IPS-15b (cell line): ENCODE data around the gene NCAPG2.
A peak's percentile ranks its signal among the peaks of the same experiment; 100 is the strongest.

Experiments used
- H3K27me3 ChIP-seq: one replicate; pipeline ENCODE4 v1.6.1; 2013; ENCODE audit warnings: low read length; ENCODE audit not compliant: control insufficient read depth, insufficient read depth
- H3K36me3 ChIP-seq: one replicate; pipeline ENCODE4 v1.6.1; 2013; ENCODE audit warnings: low read length; ENCODE audit not compliant: control insufficient read depth, insufficient read depth
- H3K4me1 ChIP-seq: one replicate; pipeline ENCODE4 v1.6.1; 2013; ENCODE audit warnings: mild to moderate bottlenecking, low read length; ENCODE audit not compliant: control insufficient read depth, insufficient read depth
- H3K4me3 ChIP-seq: one replicate; pipeline ENCODE4 v1.5.1; 2013; ENCODE audit warnings: low read depth, low read length
- H3K9ac ChIP-seq: one replicate; pipeline ENCODE4 v1.6.1; 2013; ENCODE audit warnings: low read depth, mild to moderate bottlenecking, low read length
- H3K9me3 ChIP-seq: one replicate; pipeline ENCODE4 v1.6.1; 2013; ENCODE audit warnings: mild to moderate bottlenecking, low read length; ENCODE audit not compliant: control insufficient read depth, insufficient read depth

Gene NCAPG2

DNA sequence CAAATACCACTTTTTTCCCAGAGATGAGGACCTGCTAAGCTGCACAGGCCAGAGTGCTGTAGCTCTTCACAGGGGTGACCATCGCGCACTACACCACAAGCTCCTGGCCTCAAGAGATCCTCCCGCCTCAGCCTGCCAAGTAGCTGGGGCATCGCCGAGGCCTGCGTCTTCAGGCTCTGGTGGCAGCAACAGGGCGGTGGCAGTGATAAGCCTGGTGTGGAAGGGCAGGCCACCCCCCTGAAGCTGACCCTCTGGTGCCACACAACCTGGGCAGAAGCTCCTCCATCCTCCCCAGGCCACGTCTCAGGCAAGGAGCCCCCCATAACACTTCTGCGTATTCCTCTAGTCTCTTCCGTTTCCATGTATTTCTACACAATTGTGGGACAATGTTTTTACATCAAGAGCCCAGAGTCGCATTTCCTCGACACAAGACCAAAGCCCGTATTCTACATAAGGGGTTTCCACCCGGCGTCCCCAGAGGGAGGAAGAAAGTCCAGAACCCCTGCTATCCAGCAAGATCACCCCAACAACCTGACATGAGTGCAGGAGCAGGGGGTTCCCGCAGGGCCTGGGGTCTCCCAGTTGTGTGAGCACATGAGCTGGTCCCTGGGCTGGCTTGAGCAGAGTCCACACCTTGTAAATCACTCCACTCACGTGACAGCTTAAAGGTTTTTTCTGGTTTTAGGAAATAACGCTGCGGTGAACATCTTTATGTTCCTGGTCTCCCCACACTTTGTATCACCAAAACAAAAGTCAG is 37.6 kb upstream of the NCAPG2 start:
- Histone ChIP-seq H3K36me3 (peaks cover 43% of the 10 kb centered on the region), H3K9ac (no peak overlapping the region), H3K27me3 (no peaks in the 10 kb centered on the region)

DNA sequence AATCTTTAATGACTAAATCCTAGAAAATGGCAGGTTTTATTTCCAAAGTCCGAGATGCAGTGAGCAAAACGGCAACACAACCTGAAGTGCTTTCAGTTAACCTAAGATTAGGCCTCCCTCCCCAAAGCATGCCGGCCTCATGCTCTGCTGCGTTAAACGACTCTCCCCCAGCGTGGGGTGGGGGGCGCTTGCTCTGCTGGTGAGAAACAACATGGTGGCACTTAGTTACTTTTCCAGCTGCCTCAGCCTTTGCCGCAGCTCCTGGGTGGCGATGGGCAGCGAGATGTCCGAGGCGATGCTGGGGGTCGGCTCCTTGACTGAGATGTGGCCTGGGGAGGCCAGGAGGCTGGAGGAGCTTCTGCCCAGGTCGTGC is 36.7 kb upstream of the NCAPG2 start:
- Histone ChIP-seq H3K9ac (no peak overlapping the region), H3K4me3 (no peak overlapping the region), H3K36me3 (peaks cover 42% of the 10 kb centered on the region)

More for the DNA sequence above, 37.6 kb upstream of the NCAPG2 start:
- Histone ChIP-seq H3K4me3 (no peak overlapping the region), H3K4me1 (no peaks in the 10 kb centered on the region), H3K9me3 (no peaks in the 10 kb centered on the region)

DNA sequence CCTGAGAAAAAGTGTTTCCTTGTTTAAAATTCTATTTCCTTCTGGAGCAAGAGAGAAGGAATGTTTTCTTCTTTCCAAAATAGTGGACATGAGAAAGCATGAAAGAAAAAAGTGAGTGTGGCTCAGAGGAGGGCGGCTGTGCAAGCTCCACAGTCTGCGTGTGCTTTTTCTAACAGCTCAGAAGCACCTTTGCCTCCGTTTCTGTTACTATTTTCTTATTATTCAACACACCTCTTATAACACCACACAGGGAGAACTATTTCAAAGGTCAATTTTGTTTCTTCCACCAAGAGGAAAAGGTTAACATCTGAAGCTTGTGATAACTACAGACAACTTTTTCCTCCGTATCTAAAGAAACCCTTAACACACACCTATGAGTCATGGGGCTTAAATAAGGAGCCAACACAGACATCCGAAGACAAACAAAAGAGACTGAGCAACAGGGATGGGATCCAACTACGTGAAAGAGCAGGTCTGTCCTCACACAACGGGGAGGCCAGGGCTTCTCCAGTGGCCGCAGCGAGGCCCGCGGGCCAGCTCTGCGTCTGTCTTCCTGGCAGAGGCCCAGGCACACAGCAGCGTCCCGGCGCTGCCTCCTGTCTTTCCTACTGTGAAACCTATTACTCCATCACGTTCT is 36.2 kb upstream of the NCAPG2 start:
- no peak overlapping the region for H3K9ac ChIP-seq
- no peaks in the 10 kb centered on the region for H3K27me3 ChIP-seq
- H3K9me3 ChIP-seq = no peaks in the 10 kb centered on the region
- H3K36me3 ChIP-seq = peaks cover 38% of the 10 kb centered on the region
- H3K4me3 ChIP-seq = no peak overlapping the region
- H3K4me1 ChIP-seq = no peaks in the 10 kb centered on the region

More for the DNA sequence above, 36.7 kb upstream of the NCAPG2 start:
- Histone ChIP-seq H3K4me1 (no peaks in the 10 kb centered on the region), H3K9me3 (no peaks in the 10 kb centered on the region), H3K27me3 (no peaks in the 10 kb centered on the region)

DNA sequence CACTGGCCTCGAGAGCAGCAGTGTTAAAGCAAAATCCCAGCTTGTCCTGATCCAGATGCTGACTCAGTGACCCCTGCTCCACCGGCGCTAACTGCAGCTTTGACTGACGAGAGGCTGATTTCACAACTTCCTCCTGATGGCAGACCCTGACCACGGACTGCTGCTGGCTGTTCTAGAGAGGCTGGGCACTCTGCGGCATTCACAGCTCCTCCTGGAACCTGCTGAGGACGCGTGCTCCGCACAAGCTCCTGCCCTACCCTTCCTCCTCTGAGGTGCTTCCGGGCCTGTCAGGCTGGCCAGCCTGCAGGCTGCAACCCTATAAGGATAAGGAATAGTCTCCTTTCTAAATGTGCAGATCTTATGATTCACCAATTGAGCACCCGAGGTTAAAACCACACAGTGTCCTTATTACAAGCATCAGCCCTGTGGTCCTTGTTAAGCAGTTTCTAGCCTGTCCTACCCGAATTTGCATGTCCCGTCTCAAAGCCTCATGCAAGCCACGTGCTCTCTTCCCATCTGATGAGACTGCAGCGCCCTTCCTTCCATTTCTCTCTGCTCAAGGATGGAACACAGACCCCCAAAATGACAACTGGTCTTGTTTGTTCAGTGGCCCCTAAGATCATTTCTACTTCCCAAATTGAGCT is 35.5 kb upstream of the NCAPG2 start:
- Histone ChIP-seq H3K27me3 (no peaks in the 10 kb centered on the region), H3K4me3 (no peak overlapping the region), H3K36me3 (peaks cover 38% of the 10 kb centered on the region), H3K4me1 (no peaks in the 10 kb centered on the region), H3K9me3 (no peaks in the 10 kb centered on the region), H3K9ac (no peak overlapping the region)

DNA sequence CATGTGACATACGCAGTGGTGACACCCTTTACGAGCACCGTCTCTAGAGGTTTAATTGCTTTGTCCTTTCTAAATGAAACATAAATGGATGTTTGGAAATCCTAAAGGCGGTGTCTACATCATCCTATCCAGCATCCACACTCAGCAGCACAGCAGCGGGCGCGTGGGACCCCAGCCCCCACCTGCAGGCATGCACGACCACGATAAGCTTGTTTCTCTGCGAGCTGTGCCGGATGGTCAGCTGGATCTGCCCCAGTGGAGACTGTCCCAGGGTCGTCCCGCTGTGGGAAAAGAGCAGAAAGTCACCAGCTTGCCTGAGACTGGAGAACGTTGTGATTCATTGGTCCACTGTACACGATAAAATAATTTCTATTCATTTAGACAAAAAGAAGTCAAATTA is 34.2 kb upstream of the NCAPG2 start:
- no peak overlapping the region for H3K4me3 ChIP-seq
- H3K27me3 ChIP-seq = no peaks in the 10 kb centered on the region
- H3K9ac ChIP-seq = no peak overlapping the region
- H3K36me3 ChIP-seq = peaks cover 42% of the 10 kb centered on the region
- no peaks in the 10 kb centered on the region for H3K4me1 ChIP-seq
- H3K9me3 ChIP-seq = no peaks in the 10 kb centered on the region

DNA sequence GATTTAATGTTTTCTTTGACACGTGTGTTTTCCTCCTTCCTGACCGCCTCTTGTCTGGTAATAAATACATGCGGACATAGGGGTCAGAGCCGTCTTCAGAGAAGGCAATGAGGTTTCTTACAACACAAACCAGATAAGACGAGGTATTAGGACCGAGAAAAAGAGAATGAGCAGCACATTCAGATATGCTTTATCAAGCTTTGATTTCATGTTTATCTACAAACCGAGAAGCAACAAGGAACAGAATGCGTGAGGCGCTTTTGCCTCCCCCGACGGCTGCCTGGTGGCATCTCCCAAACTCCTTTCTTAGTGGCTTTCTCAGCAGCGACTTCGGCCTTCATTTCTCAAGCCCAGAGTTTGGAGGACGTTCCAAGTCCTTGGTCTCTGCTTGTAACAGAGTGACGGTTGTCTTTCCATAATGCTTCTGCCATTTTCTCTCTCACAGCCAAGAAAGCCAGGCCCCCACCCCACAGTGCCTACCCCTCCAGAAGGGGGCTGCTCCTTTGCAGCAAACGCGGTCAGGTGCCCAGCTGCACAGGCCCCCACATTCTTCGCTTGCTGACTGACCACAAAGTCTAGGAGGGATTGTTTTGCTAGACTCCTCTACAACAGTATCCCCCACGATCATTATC is 32.6 kb upstream of the NCAPG2 start:
- H3K36me3 ChIP-seq = peaks cover 38% of the 10 kb centered on the region
- H3K27me3 ChIP-seq = no peaks in the 10 kb centered on the region
- H3K4me1 ChIP-seq = peaks cover 4% of the 10 kb centered on the region
- H3K9ac ChIP-seq = no peak overlapping the region
- H3K4me3 ChIP-seq = no peak overlapping the region
- H3K9me3 ChIP-seq = no peaks in the 10 kb centered on the region

DNA sequence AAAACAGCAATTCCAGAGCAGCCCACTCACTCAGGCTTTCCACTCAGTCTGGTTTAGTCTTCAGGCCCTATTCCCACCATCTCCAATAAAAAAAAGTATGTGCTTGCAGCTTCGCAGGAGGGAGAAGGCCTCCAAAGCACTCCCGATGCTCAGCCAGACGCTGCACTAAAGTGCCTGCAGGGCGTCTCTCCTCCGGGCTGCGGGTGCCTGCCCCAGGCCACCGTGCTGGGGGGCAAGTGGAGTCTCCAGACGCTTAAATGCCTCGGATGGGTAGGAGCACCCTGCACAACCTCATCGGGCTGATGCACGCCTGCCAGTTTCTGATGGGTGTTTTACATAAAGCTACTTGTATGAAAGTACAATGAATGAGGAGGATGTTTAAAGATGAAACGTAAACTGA is 31.3 kb upstream of the NCAPG2 start:
- no peaks in the 10 kb centered on the region for H3K9me3 ChIP-seq
- H3K4me3 ChIP-seq = no peak overlapping the region
- no peak overlapping the region for H3K9ac ChIP-seq
- peaks cover 27% of the 10 kb centered on the region for H3K36me3 ChIP-seq
- H3K4me1 ChIP-seq = peaks cover 4% of the 10 kb centered on the region
- H3K27me3 ChIP-seq = no peaks in the 10 kb centered on the region

DNA sequence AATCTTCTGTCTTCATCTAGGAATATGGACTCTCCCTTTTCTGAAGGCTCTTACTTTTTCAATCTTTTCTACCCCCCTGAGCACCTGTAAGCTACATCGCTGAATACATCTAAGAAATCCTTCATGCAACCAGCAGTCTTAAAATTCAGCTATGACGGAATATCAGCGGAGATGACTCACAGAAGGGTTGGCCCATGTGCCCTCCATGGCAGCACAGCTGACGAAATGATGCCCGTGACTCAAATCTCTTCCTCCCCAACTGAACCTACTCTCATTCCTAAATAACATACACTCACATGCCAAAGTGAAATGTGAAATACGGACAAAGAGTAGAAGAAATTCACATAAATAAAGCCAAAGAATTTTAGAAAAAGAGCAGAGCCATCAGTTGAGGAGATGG is 30.3 kb upstream of the NCAPG2 start:
- no peaks in the 10 kb centered on the region for H3K27me3 ChIP-seq
- peaks cover 16% of the 10 kb centered on the region for H3K36me3 ChIP-seq

DNA sequence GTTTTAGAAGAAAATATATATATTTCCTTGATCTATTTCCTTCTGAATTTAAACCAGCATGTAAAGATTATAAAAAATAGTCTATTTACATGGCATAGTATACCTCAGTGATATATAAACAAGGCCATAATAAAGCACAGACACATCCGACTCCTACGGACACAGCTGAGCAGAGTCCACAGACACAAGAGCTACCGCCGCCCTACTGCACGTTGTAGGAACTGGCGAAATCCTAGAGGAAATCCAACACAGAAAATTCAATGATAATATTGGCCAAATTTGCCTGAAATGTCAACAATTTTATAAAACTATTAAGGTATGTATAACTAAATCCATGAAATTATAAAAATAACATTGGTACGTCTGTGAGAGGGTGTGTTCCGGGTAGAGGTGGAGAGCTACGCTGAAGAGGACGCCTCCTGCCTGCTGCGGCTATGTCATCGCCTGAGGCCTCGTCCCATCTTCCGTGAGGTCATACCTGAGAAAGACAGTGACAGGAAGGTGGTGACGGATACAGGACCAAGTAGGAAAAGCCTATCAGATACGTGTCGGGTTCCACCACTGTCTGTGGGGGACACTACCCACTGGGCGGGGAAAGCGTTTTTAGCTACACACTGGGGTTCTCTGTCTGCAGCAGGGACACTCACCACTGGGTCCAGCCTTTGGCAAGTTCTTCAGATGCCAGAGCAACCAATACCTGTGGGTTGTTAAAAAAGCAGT is 29.3 kb upstream of the NCAPG2 start:
- H3K27me3 ChIP-seq = no peaks in the 10 kb centered on the region

More for the DNA sequence above, 30.3 kb upstream of the NCAPG2 start:
- Histone ChIP-seq H3K4me1 (peaks cover 4% of the 10 kb centered on the region), H3K9ac (no peak overlapping the region), H3K4me3 (no peak overlapping the region), H3K9me3 (no peaks in the 10 kb centered on the region)

DNA sequence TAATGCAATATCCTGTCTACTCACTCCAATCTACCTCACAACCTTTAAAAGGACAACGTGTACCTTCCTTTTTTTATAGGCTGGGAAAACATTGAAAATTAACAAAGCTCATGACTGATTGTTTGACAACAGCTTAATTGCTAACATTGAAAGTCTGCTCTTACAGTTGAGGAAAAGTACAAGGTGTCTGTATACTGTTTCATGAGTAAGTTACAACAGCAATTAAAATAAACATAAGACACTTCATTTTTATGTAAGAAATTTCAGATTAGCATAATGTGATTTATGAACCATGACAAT is 28.6 kb upstream of the NCAPG2 start:
- no peaks in the 10 kb centered on the region for H3K9me3 ChIP-seq
- peaks cover 4% of the 10 kb centered on the region for H3K4me1 ChIP-seq
- H3K27me3 ChIP-seq = no peaks in the 10 kb centered on the region
- H3K4me3 ChIP-seq = no peak overlapping the region
- peak overlapping the region; percentile 4 for H3K9ac ChIP-seq
- H3K36me3 ChIP-seq = peaks cover 6% of the 10 kb centered on the region

More for the DNA sequence above, 29.3 kb upstream of the NCAPG2 start:
- Histone ChIP-seq H3K36me3 (peaks cover 11% of the 10 kb centered on the region), H3K4me1 (peaks cover 4% of the 10 kb centered on the region), H3K9me3 (no peaks in the 10 kb centered on the region), H3K9ac (no peak overlapping the region), H3K4me3 (no peak overlapping the region)

DNA sequence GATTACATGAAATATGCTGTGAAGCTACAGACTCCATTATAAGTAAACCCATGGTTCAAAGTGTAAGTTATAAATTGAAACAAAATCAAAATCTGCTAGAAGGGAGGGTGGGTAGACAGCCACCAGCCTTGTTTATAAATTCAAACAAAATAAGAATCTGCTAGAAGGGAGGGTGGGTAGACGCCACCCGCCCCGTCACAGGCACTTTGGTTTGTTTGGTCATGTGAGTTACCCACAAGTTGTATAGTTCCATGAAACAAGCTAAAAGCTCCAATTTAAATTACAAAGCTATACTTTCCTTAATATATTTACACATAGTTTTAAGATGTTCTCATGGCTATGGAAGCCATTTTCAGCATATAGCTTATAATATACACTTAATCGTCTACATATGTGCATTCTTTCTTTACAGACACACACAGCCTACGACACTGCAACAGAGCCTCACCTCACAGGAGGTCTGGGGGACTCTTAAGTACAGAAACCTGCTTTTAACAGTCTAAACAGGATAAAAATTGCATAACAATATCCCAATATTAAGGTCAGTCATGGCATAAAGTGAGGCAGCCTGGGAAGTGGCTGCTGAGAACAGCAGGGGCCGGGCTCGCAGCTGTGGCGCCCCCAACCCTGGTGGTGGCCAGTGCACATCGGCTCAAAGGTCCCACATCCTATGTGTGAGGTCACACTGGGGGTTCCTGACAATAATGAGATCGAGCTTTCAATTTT is 28.1 kb upstream of the NCAPG2 start:
- peaks cover 4% of the 10 kb centered on the region for H3K4me1 ChIP-seq

More for the DNA sequence above, 28.1 kb upstream of the NCAPG2 start:
- no peaks in the 10 kb centered on the region for H3K9me3 ChIP-seq
- peaks cover 6% of the 10 kb centered on the region for H3K36me3 ChIP-seq
- no peaks in the 10 kb centered on the region for H3K27me3 ChIP-seq
- H3K9ac ChIP-seq = peak overlapping the region; percentile 4
- H3K4me3 ChIP-seq = no peak overlapping the region
